Effector memory CD4-positive, alpha-beta T cell (primary cell): ENCODE results near the gene HSD11B1L.

ENCODE experiments used
- DNase-seq, 3 donors: peaks; one replicate each; pipeline ENCODE4 v3.0.0-alpha.2; 2020
- H3K27ac ChIP-seq: 2 replicates; pipeline ENCODE4 v1.7.0; 2013; ENCODE audit warnings: mild to moderate bottlenecking, low read length, moderate library complexity; ENCODE audit not compliant: insufficient read depth, poor library complexity, severe bottlenecking
- H3K27me3 ChIP-seq: replicated peaks from 2 replicates; pipeline ENCODE4 v1.7.0; 2013; ENCODE audit warnings: mild to moderate bottlenecking, low read length; ENCODE audit not compliant: insufficient read depth, control insufficient read depth, poor library complexity, severe bottlenecking
- H3K36me3 ChIP-seq: 2 replicates; pipeline ENCODE4 v1.7.0; 2013; ENCODE audit warnings: mild to moderate bottlenecking, low read length, moderate library complexity; ENCODE audit not compliant: control insufficient read depth, insufficient read depth
- H3K4me1 ChIP-seq: 2 replicates; pipeline ENCODE4 v1.7.0; 2013; ENCODE audit warnings: low read length, mild to moderate bottlenecking; ENCODE audit not compliant: control insufficient read depth, insufficient read depth, poor library complexity, severe bottlenecking
- H3K4me3 ChIP-seq: 2 replicates; pipeline ENCODE4 v1.7.0; 2013; ENCODE audit warnings: low read length, low read depth, mild to moderate bottlenecking; ENCODE audit not compliant: insufficient read depth, poor library complexity, severe bottlenecking
- H3K9me3 ChIP-seq: 2 replicates; pipeline ENCODE4 v1.7.0; 2013; ENCODE audit warnings: mild to moderate bottlenecking, low read length, moderate library complexity; ENCODE audit not compliant: control insufficient read depth

HSD11B1L gene

GRCh38 chr19:5645409-5645808, 35.4 kb upstream of the HSD11B1L start:
- Histone ChIP-seq H3K27ac (no peak overlapping the region), H3K36me3 (peaks cover 86% of the 10 kb centered on the region), H3K9me3 (no peaks in the 10 kb centered on the region), H3K4me3 (no peak overlapping the region), H3K27me3 (no peaks in the 10 kb centered on the region), H3K4me1 (no peaks in the 10 kb centered on the region)
- no peak for DNase-seq

GRCh38 chr19:5646703-5647102, 34.1 kb upstream of the HSD11B1L start:
- Histone ChIP-seq H3K36me3 (peaks cover 91% of the 10 kb centered on the region), H3K9me3 (no peaks in the 10 kb centered on the region)

DNA sequence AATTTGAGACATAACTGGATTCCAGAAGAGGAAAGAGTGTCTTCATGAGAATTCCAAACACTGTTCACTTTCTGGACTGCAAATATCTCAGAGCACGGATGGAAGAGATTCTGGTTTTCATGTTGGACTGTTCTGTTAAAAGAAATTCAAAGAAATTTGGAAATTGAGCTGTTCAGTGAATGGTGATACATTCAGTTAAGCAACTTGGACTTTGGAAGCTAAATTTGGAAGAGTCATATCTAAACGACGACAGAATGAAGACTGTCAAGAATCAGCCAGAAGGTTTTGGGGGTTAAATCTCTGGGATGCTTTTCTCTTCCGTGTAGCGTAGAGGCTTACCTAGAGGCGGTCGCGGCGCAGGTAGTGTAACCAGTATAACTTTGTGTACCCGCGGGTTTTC, 32.4 kb upstream of the HSD11B1L start:
- no peak for DNase-seq
- H3K4me1 ChIP-seq: no peaks in the 10 kb centered on the region
- no peaks in the 10 kb centered on the region for H3K9me3 ChIP-seq
- no peak overlapping the region for H3K4me3 ChIP-seq
- no peak overlapping the region for H3K27ac ChIP-seq
- H3K27me3 ChIP-seq: no peaks in the 10 kb centered on the region
- H3K36me3 ChIP-seq: peaks cover 91% of the 10 kb centered on the region

More at GRCh38 chr19:5646703-5647102, 34.1 kb upstream of the HSD11B1L start:
- DNase-seq: no peak
- no peak overlapping the region for H3K4me3 ChIP-seq
- H3K27ac ChIP-seq: no peak overlapping the region
- H3K4me1 ChIP-seq: no peaks in the 10 kb centered on the region
- H3K27me3 ChIP-seq: no peaks in the 10 kb centered on the region

- no peaks in the 10 kb centered on the region for H3K27me3 ChIP-seq
- H3K4me1 ChIP-seq: no peaks in the 10 kb centered on the region
- no peak overlapping the region for H3K27ac ChIP-seq
- DNase-seq: no peak
- H3K36me3 ChIP-seq: peaks cover 82% of the 10 kb centered on the region
- no peaks in the 10 kb centered on the region for H3K9me3 ChIP-seq
- H3K4me3 ChIP-seq: no peak overlapping the region
Observed at GRCh38 chr19:5651361-5651760, 29.5 kb upstream of the HSD11B1L start.

DNA sequence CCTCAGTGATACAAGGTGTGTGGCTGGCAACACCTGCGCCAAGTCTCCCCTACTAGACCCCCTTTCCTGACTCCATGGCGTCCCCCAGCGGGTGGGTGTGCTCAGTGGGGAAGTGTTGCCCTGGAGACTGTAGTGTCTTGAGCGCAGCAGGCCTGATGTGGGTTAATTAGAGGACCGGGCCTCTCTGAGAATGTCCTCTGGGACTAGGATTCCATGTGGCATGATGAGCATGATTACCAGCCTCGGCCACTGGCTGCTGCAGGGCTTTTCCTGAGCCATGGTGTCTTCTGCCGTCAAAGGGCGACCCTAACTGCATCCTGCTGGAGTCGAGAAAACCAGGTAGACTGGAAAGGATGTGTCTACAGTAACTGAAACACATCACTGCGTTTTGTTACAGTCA, 28.6 kb upstream of the HSD11B1L start:
- Histone ChIP-seq H3K27ac (no peak overlapping the region), H3K9me3 (no peaks in the 10 kb centered on the region), H3K27me3 (no peaks in the 10 kb centered on the region), H3K4me1 (no peaks in the 10 kb centered on the region), H3K36me3 (peaks cover 79% of the 10 kb centered on the region), H3K4me3 (no peak overlapping the region)
- DNase-seq: no peak

DNA sequence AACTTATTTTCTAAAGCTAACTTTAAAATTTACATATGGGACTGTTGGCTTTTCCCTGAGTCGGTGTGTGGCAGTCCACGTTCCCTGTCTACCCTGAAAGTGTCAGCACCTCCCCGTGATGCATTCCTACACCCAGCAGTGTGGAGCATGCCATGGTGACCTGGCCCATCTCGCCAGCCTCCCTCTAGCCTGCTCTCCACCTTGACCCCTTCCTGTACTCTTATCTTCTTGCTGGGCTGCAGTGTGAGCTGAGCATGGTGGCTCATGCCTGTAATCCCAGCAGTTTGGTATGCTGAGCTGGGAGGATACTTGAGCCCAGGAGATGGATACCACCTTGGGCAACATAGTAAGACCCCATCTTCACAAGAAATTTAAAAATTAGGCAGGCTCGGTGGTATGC, 25.9 kb upstream of the HSD11B1L start:
- no peak overlapping the region for H3K27ac ChIP-seq
- no peaks in the 10 kb centered on the region for H3K4me1 ChIP-seq
- no peak overlapping the region for H3K4me3 ChIP-seq
- peaks cover 78% of the 10 kb centered on the region for H3K36me3 ChIP-seq
- no peak for DNase-seq
- H3K27me3 ChIP-seq: no peaks in the 10 kb centered on the region
- H3K9me3 ChIP-seq: no peaks in the 10 kb centered on the region

- no peak overlapping the region for H3K4me3 ChIP-seq
- H3K9me3 ChIP-seq: no peaks in the 10 kb centered on the region
- no peak for DNase-seq
- H3K27me3 ChIP-seq: no peaks in the 10 kb centered on the region
- no peaks in the 10 kb centered on the region for H3K4me1 ChIP-seq
- no peak overlapping the region for H3K27ac ChIP-seq
- H3K36me3 ChIP-seq: peaks cover 78% of the 10 kb centered on the region
Observed at GRCh38 chr19:5655412-5655811, 25.4 kb upstream of the HSD11B1L start.

- no peaks in the 10 kb centered on the region for H3K27me3 ChIP-seq
- no peaks in the 10 kb centered on the region for H3K4me1 ChIP-seq
- H3K27ac ChIP-seq: no peak overlapping the region
- no peak overlapping the region for H3K4me3 ChIP-seq
- H3K36me3 ChIP-seq: peaks cover 84% of the 10 kb centered on the region
- DNase-seq: no peak
- H3K9me3 ChIP-seq: no peaks in the 10 kb centered on the region
Observed at GRCh38 chr19:5661483-5661882, 19.3 kb upstream of the HSD11B1L start.

- Histone ChIP-seq H3K4me3 (no peak overlapping the region), H3K27ac (no peak overlapping the region), H3K36me3 (peaks cover 86% of the 10 kb centered on the region), H3K9me3 (no peaks in the 10 kb centered on the region), H3K27me3 (no peaks in the 10 kb centered on the region), H3K4me1 (no peaks in the 10 kb centered on the region)
- no peak for DNase-seq
Observed at GRCh38 chr19:5663904-5664303, 16.9 kb upstream of the HSD11B1L start.

DNA sequence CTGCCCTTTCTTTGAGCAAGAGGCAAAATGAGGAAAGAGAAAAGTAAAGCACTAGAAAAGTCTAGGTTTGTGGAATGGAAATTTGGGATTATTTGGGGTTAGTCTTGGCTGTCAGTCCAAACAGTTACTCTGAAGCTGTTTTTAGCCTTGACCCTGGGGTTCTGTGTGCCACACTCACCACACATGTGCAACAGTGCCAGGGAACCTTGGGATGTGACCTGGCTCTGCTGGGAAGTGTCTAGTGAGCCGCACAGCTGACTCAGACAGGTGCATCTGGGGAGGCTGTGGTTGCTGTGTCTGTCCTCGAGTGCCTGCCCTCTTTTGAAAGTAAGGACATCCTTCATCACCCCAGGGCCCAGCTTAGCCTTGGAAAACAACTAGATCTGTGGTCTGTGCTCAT, 16.3 kb upstream of the HSD11B1L start:
- Histone ChIP-seq H3K4me1 (no peaks in the 10 kb centered on the region), H3K4me3 (no peak overlapping the region), H3K27me3 (no peaks in the 10 kb centered on the region), H3K27ac (no peak overlapping the region), H3K36me3 (peaks cover 90% of the 10 kb centered on the region), H3K9me3 (no peaks in the 10 kb centered on the region)
- no peak for DNase-seq
